GOT3 (cell line): Measurements from ENCODE around the gene GBP4.
"Not testable (repeated sequence)": the region's sequence is repeated elsewhere in the genome, so short reads cannot be mapped to it uniquely, and the experiment has no call there.

ENCODE experiments used
- DNase-seq: peaks from one replicate; lab custom pipeline; 2025; ENCODE audit warnings: mixed read lengths; lab: John Stamatoyannopoulos, UW

The GBP4 gene, protein sequence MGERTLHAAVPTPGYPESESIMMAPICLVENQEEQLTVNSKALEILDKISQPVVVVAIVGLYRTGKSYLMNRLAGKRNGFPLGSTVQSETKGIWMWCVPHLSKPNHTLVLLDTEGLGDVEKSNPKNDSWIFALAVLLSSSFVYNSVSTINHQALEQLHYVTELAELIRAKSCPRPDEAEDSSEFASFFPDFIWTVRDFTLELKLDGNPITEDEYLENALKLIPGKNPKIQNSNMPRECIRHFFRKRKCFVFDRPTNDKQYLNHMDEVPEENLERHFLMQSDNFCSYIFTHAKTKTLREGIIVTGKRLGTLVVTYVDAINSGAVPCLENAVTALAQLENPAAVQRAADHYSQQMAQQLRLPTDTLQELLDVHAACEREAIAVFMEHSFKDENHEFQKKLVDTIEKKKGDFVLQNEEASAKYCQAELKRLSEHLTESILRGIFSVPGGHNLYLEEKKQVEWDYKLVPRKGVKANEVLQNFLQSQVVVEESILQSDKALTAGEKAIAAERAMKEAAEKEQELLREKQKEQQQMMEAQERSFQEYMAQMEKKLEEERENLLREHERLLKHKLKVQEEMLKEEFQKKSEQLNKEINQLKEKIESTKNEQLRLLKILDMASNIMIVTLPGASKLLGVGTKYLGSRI

DNA sequence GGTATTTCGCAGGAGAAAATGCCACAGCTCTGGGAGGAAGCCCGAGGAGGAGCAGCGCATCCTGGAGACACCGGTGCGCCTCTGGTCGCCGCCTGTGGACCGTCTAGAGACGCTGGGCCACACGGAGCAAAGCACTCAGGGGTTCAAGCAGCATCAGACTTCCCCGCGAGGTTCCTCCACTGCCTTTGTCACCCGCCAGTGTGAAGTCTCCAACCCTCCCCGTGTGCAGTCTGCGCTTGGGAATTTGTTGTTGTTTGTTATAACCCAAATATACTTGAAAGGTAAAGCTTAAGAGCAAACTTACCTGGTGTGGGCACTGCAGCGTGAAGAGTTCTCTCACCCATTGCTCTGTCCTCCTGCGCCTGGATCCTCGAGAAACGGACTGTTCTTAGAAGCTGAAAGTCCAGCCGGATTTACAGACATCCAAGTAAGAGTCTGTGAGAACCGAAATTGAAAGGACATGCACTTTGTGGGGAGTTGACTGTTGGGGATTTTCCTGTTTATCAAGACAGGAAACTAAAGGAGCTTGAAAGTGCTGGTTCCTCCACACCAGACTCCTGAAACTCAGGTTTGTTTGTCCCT, at the start of gene GBP4:
GBP4 (minus strand) TSS at position 452 of the 582 bp plus-strand sequence; CDS start at position 344, 108 bp downstream.
- DNase-seq = no peak

DNA sequence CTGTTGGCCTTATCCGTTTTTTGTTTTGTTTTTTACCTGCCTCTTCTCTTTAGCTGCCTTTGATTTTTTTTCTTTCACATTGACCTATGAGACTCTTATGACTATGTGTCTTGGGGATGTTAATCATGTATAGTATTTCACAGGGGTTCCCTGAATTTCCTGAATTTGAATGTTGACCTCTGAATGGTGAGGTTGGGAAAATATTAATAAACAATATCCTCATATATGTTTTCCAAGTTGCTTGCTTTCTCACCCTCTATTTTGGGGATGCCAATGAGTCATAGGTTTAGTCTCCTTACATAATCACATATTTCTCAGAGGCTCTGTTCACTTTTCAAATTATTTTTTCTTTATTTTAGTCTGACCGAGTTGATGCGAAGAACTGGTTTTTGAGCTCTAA, 44.3 kb upstream of the GBP4 start:
- no peak for DNase-seq

DNA sequence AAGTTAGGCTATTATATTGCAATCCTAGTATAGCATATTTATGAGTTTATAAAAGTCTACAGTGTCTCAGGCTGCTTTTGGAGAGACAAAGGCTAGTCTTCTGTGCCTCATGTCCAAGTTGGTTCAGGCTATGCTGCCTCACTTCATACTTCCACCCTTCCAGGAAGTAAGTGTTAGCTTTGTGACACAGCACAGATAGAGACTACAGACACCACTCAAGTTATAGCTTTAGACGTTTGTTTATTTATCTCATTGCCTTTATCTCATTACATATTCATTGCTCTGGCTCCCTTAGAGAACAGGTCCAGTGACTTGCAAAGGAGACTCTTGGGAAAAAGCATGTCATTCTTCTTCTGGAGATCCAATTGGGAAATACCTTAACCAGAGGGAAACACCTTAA, 22.6 kb upstream of the GBP4 start:
- no peak for DNase-seq

DNA sequence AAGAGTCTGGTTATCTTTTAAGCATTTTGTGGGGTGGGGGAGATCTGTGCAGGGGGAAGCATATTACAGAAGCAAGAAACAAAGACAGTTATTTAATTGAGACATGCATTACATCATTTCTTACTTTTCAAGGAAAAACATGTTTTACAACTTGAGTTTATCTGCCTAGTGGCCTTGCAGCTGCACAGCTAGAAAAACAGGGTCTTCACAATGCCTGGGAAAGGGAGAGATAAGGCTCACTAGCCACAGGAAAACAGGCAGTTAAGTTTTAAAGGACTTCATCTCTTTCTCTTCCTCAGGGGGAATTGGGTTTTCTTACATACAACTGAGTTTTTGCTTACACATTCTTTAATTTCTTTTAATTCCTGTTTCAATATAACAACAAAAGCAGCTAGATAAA, 21.1 kb upstream of the GBP4 start:
- DNase-seq = not testable (repeated sequence)

DNA sequence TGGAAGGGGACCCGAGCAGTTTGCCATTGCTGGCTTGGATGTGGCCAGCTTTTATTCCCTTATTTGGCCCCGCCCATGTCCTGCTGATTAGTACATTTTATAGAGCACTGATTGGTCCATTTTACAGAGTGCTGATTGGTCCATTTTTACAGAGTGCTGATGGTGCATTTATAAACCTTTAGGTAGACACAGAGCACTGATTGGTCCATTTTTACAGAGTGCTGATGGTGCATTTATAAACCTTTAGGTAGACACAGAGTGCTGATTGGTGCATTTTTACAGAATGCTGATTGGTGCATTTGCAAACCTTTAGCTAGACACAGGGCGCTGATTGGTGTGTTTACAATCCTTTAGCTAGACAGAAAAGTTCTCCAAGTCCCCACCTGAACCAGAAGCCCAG, 20.2 kb upstream of the GBP4 start:
- DNase-seq = not testable (repeated sequence)

DNA sequence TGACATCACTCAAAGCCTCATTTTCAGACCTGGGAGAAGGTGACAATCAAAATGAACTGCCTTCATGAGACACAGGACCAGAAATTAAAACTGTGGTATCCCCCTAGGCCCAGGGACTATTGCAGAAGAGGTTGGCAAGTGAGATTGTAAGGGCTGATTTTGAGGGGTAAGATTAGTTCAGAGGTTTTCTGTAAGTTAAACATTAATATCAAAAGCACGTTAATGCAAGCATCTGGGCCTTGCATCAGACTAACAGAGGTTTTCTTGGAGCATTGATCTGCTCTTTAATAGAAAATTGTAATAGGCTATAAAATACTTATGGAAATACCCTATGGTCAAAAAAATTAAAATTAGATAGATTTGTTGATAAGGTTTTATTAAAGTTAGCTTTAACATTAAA, 14.6 kb upstream of the GBP4 start:
- DNase-seq = no peak

DNA sequence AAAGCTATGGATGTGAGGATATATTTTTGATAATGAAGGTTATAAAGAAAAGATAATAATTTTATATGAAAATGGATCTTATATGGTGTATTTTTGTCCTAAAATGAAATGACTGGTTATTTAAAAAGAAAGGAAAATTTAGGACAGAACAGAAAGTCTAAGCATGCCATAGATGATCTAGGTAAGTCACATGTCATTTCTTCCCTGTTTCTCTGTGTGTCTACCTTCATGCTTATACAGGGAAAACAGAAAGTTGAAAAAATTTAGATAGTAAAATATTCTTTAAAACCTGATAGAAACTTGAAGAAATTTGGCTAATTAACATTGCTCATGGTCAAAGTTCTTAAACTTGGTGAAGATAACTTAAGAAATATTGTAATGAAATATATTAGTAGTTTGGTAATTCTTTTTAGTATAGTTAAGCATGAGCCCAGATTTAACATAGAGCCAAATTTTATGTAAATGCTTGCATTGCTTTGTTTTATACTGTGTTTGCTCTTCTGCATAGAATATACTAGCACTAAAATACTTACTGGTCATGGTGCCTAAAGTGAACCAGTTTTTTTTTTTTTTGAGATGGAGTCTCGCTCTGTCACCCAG, 12.4 kb upstream of the GBP4 start:
- DNase-seq = no peak

DNA sequence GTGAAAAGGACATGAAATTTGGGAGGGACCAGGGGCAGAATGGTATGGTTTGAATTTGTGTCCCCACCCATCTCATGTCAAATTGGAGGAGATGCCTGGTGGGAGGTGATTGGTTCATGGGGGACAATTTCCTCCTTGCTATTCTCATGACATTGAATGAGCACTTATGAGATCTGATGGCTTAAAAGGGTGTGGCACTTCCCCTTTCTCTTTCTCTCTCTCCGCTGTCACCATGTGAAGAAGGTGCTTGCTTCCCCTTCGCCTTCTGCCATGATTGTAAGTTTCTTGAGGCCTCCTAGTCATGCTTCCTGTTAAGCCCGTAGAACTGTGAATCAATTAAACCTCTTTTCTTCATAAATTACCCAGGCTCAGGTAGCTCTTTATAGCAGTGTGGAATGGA, 7.6 kb upstream of the GBP4 start:
- DNase-seq = no peak

DNA sequence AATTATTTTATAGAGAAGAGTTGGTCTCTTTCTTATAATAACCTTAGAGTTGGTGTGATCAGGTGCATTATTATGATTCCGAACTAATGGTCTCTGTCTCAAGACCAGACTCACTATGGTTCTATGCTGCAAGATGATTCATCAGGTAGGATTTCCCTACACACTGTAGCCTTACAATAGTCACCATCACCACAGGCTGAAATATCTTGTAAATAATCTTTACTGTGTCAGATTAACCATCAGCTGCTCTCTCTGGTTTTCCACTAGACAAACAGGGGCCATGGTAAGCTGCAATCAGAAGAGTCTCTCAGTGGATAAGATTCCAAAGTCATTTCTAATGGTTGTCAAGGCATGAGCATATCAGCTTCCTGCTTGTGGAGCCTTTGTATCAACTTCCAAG, 4.4 kb upstream of the GBP4 start:
- DNase-seq = no peak

DNA sequence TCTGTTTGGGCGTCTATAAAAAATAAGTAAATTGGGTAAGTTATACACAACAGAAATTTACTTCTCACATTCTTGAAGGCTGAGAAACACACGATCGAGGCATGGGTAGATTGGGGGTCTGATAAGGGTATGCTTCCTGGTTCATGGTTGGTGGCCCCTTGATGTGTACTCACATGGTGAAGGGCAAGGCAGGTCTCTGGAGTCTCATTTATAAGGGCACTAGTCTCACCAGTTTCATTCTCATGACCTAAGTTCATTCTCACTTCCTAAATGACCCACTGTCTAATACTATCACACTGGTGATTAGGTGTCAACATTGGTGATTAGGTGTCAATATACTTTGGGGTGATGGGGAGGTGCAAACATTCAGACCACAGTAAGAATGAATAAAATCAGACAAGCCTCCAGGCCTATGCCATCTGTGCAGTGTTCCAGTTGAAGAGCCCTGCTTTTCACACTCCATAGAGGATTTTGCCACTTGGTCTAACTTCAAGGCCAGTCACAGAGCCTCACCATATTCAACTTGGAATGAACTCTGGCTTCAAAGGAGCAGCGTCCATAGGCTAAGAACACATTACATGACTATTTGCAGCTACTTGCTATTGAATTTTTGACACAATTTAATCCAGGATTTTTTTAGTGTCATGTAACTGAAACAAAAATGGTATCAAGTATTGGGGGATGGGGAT, 2.5 kb upstream of the GBP4 start:
- no peak for DNase-seq

DNA sequence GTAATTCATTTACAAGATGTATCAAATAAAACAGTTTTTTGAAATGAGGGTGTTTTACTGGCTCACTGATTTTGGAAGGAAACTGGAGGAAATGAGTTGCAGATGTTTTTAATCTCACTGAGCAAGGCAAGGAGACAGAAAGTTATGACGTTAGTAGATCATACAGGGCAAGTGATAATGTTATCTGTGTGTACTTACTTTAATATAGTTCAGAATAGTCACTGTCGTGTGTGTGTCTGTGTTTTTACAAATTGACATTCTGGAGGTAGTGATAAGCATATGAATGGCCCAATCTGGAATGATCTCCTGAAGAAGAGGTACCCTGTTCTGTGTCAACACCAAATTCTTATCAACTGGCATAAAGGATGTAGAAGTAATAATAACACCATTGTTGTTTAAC, 1.9 kb upstream of the GBP4 start:
- no peak for DNase-seq

DNA sequence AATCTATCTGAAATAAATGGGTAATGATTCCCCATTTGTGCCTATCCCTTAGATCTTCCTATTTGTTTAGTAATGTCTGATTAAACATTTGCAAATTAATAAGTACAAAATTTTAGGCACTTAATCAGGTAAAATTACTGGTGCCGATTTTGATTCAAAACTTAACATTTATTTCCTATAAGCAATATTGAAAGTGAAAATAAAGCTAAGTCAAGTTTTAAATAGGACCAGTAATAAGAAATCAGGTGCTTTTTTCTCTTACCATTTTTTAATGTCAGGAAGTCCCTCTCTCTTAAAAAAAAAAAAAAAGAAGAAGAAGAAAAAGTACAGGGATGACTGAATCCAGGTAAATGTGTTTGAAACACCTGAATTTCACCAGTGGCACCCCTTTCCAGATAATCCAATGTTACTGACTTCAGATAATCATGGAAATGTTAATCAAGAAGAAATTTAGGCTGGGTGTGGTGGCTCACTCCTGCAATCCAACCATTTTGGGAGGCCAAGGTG, 836 bp upstream of the GBP4 start:
- no peak for DNase-seq

DNA sequence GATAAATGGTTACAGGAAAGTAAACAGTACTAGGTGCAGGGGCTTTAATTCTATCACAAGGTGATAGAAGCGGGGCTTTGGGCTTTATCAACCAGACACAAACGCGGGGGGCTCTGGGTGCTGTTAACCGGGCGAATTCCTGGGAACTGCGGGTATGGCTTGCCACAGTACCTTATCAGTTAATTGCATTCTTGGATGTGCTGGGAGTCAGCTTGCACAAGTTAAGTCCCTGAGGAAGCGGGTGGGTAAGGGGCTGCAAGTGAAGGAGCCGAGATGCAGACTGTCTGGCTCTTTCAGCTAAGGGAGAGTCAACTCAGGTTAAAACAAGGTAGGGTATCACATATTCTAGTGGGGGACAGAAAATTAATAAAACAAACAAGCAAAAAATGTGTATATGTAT, 661 bp downstream of the GBP4 start:
- DNase-seq = no peak

DNA sequence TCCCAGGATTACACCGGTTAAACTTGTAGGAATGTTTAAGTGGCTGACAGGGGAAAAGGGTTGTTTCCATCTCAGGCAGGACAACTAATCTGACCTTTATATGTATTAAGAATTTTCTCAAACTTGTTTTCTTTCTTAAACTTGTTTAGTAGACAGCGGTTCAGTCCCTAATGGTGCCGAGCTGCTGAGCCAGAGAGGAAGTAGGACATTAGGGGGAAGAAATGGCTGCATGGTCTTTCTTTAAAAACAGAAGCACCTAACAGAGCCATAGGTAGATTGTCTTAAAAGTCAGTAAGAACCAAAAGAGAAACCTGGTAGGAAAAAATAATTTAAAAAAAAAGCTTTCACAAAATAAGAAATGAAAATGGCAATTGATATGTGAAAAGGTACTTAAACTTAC, 3.3 kb downstream of the GBP4 start:
- DNase-seq = no peak

DNA sequence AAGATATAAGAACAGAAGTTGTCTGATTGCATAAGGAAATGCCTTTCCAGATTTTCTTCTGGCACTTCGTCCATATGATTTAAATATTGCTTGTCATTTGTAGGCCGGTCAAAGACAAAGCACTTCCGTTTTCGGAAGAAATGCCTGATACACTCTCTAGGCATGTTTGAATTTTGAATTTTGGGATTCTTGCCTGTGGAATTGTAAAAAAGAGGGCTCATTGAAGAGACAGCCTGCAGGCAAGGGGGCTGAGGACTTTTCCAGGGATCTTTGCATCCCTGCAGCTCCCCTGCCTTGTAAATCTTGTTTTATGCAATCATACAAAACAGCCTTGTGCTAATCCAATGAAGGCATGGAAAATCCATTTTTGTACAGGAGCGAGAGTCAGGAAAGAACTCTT, 7.4 kb downstream of the GBP4 start:
- DNase-seq = no peak

DNA sequence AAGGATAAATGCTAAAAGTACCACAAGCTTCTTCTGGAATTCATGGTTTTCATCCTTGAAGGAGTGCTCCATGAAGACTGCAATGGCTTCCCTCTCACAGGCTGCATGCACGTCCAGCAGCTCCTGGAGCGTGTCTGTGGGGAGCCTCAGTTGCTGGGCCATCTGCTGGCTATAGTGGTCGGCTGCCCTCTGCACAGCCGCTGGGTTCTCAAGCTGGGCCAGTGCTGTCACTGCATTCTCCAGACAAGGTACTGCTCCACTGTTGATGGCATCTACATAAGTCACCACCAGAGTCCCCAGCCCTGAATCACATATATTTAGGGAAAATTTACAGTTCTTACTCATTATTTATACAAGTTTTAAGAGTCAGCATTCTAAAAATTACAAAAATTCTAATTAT, 8.7 kb downstream of the GBP4 start:
- no peak for DNase-seq

DNA sequence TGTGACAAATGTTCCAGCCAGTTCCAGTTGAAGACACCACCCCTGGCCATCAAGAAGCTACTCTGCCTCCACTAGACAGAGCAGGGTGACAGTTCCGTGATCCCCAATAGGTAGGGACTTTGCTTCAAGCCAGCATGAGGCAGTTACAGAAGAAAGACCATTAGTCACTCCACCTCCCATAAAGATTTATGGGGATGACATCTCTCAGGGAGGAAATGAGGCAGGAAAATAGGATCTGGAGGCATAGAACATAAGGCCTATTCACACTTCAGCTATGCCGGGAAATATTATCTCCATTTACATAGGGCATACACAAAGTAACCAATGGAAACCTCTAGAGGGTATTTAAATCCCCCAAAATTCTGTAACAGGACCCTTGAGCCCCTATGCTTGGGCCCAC, 19.4 kb downstream of the GBP4 start:
- DNase-seq = no peak

DNA sequence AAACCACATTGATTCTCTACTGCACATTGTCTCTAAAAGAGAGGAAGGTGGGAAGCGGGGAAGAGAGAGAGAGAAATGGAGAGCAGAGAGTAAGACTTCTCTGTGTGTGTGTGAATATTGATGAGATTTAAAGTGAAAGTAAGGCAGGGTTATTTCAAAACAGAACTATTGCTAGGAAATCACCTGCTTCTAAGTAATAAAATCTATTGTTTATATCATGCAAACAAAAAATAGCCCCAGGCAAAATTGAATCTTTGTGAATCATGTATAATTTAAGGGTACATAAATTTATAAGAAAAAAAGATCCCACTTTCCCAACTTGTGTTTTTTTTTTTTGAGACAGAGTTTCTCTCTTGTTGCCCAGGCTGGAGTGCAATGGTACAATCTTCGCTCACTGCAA, 21.8 kb downstream of the GBP4 start:
- DNase-seq = no peak

DNA sequence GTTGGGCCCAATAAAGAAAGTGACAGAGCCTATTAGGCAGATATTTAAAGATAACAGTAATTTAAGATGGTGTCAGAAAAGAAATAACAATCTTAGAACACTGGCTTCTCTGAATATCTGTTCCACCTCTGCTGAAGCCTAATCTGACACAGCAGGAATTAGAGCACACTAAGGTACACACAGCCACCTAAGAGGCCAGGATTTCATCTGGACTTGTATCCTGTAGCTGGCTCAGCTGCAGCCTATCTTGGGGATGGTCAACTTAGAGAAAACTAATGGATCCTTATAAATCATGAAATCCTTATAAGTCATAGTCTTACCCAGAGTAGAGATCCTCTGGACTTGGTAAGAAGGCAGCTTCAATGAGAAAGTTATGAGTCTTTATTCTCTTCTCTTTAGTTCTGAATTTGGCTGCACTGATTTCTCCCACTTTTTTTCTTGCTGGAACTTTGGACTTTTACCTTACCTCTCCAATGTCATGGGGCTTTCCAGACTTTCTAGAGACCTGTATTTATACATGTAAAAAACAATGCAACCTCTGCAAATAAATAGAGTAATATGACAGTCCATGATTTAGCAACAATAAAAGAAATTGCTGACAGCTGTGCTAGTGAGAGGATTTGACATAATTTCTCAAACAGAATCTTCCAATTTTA, 23.0 kb downstream of the GBP4 start, which contains the start of gene GBP7:
GBP7 (minus strand) TSS at position 403 of the 656 bp plus-strand sequence. CDS start 4,068 bp downstream, outside the sequence.
- DNase-seq = no peak

DNA sequence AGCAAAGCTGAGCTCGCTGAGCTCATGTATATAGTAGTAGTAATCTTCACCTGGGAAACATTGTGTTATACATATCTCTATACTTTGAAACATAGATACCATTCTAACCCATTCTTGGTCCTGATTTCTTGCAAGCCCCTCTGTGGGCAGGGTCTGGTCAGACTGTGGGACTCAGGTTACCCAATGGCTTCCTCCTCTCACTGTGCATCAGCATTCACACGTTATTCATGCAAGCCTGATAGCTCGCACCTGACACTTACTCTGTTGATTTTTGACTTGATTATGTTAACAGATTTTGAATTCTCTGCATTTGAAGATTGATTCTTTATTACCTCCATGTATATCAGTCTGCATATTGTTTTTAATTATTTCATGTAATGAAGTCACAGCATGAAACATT, 24.3 kb downstream of the GBP4 start:
- no peak for DNase-seq

DNA sequence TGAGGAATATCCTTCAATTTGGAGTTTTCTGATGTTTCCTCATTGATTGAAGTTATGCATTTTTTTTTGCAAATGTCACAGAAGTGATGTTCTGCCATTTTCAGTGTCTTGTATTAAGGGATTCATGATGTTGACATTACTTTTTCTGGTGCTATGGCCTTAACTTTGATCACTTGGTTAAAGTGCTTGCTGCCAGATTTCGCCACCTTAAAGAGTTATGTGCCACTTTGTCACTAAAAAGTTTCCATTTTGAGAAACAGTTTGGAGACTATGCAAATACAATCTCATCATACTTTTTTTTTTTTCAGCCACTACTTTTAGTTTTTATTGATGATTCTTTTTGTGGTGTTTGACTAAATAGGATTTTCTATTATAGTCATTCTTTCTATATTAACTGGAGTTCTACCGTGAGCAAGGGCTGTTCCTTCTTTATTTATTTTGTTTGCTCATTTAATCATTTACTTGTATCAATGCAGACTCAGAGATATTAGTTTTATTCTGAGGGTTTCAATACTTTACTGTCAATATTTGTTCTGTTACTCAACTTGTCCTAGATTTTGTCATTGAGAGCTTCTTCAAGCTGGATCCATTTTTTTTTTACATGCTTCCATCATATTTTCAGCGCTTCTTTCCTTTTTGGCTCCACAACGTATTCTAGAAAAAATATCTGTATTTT, 26.1 kb downstream of the GBP4 start:
- no peak for DNase-seq
